T-helper 1 cell treated with Interleukin-12 subunit alpha and Interleukin-12 subunit beta and Interleukin-4 antibody, amounts not matched to agents 30 ng/mL and 1 ng/mL, for 36 hours (primary cell): ENCODE results near the gene MCMBP. TPM values are rescaled to one million over a fixed set of nuclear protein-coding genes. Genes with fewer than 3 reads are reported as not detected.
"Not testable (repeated sequence)": the region's sequence is repeated elsewhere in the genome, so short reads cannot be mapped to it uniquely, and the experiment has no call there.

Source experiments
- intact Hi-C: fragments of 100-400 bp; cut with micrococcal nuclease; formaldehyde crosslinking; loops from one replicate; pipeline ENCODE4 v1.15.1; 2024
- total RNA-seq: library from RNA; stranded (reverse); gene quantifications from 2 replicates; pipeline ENCODE4 v1.2.3, GENCODE V29; 2022

Gene MCMBP
- total RNA-seq, 1 donor from 2014 or later, result 84.2 TPM

- intact Hi-C loops, result not testable (repeated sequence)
These were observed 11.4 kb upstream of the MCMBP start for GRCh38 chr10:119883901-119884611.

- intact Hi-C loops, result loop anchor here (10.0 kb wide), 1 partner anchor 744 kb away; no protein-coding TSS in a partner anchor
These were observed 5.9 kb upstream of the MCMBP start for GRCh38 chr10:119878524-119878923.

GRCh38 chr10:119872860-119873681 is 428 bp upstream of the MCMBP start:
- intact Hi-C loops, result loop anchor here (1.0 to 10.0 kb wide), 13 partner anchors 14 to 1531 kb away; partner anchors contain the start of genes EIF3A, FAM204A, GRK5 and INPP5F

GRCh38 chr10:119871881-119872609 is 598 bp downstream of the MCMBP start:
- intact Hi-C loops, result loop anchor here (1.0 to 10.0 kb wide), 7 partner anchors 13 to 1530 kb away; partner anchors contain the start of genes EIF3A, FAM204A and INPP5F

GRCh38 chr10:119869398-119869797 is 3.2 kb downstream of the MCMBP start:
- intact Hi-C loops, result not testable (repeated sequence)

GRCh38 chr10:119867317-119867716 is 5.3 kb downstream of the MCMBP start:
- intact Hi-C loops, result no loop called here

GRCh38 chr10:119865699-119866240 is 6.9 kb downstream of the MCMBP start:
- intact Hi-C loops, result no loop called here

GRCh38 chr10:119863951-119864565 is 8.6 kb downstream of the MCMBP start:
- intact Hi-C loops, result no loop called here

- intact Hi-C loops, result loop anchor here (1.0 kb wide), 1 partner anchor 8 kb away; no protein-coding TSS in a partner anchor
These were observed 10.1 kb downstream of the MCMBP start for GRCh38 chr10:119862524-119862923.

GRCh38 chr10:119860866-119861607 is 11.6 kb downstream of the MCMBP start:
- intact Hi-C loops, result no loop called here

GRCh38 chr10:119859420-119860258 is 13.0 kb downstream of the MCMBP start:
- intact Hi-C loops, result loop anchor here (1.0 to 5.0 kb wide), 6 partner anchors 13 to 262 kb away; partner anchors contain the start of genes MCMBP and TIAL1

- intact Hi-C loops, result loop anchor here (5.0 kb wide), 1 partner anchor 261 kb away; the partner anchor contains the start of gene TIAL1
These were observed 14.6 kb downstream of the MCMBP start for GRCh38 chr10:119858063-119858462.

- intact Hi-C loops, result no loop called here
These were observed 19.1 kb downstream of the MCMBP start for GRCh38 chr10:119853574-119853973.

GRCh38 chr10:119852822-119853221 is 19.8 kb downstream of the MCMBP start:
- intact Hi-C loops, result no loop called here

GRCh38 chr10:119852277-119852676 is 20.4 kb downstream of the MCMBP start:
- intact Hi-C loops, result no loop called here

GRCh38 chr10:119849944-119850343 is 22.7 kb downstream of the MCMBP start:
- intact Hi-C loops, result no loop called here

- intact Hi-C loops, result no loop called here
These were observed 23.4 kb downstream of the MCMBP start for GRCh38 chr10:119849031-119849789.

GRCh38 chr10:119845656-119846055 is 27.0 kb downstream of the MCMBP start:
- intact Hi-C loops, result no loop called here
